Stimulated activated CD4-positive, alpha-beta T cell treated with anti-CD3 and anti-CD28 coated beads, Interleukin-15, amount 100 ng/mL, for 1 hour (primary cell): ENCODE measurements around the gene FBXW4.

Experiments used
- DNase-seq, 2 donors: peaks; one replicate each; pipeline ENCODE4 v3.0.0-alpha.2; 2020; ENCODE audit warnings: low read depth in 1 of 2, low spot score in 1 of 2

FBXW4 gene

GRCh38 chr10:101587725-101588653, 107.0 kb downstream of the FBXW4 start, which contains the start of the genes DPCD and POLL:
DPCD (plus strand) TSS chr10:101588321; CDS start chr10:101588337, 16 bp downstream.
POLL (minus strand) TSS chr10:101588257; CDS start chr10:101587360, 897 bp downstream.
- peak; percentile 74 to 87 for DNase-seq

- no peak for DNase-seq
Observed at GRCh38 chr10:101585841-101586240, 109.1 kb downstream of the FBXW4 start.

- DNase-seq, result no peak
Observed at GRCh38 chr10:101580486-101581399, 114.2 kb downstream of the FBXW4 start.

GRCh38 chr10:101579516-101579870, 115.5 kb downstream of the FBXW4 start:
- DNase-seq, result no peak

- no peak for DNase-seq
Observed at GRCh38 chr10:101578803-101579515, 116.0 kb downstream of the FBXW4 start.

GRCh38 chr10:101578192-101578591, 116.8 kb downstream of the FBXW4 start:
- DNase-seq, result no peak

- DNase-seq, result no peak
Observed at GRCh38 chr10:101577121-101577871, 117.7 kb downstream of the FBXW4 start.

- DNase-seq, result no peak
Observed at GRCh38 chr10:101576211-101576863, 118.6 kb downstream of the FBXW4 start.

GRCh38 chr10:101575580-101576210, 119.3 kb downstream of the FBXW4 start:
- DNase-seq, result no peak

GRCh38 chr10:101575091-101575490, 119.9 kb downstream of the FBXW4 start:
- no peak for DNase-seq

GRCh38 chr10:101573885-101574753, 120.9 kb downstream of the FBXW4 start:
- no peak for DNase-seq

- no peak for DNase-seq
Observed at GRCh38 chr10:101572785-101573184, 122.2 kb downstream of the FBXW4 start.

GRCh38 chr10:101572126-101572525, 122.8 kb downstream of the FBXW4 start:
- DNase-seq, result no peak

- no peak for DNase-seq
Observed at GRCh38 chr10:101571271-101571925, 123.6 kb downstream of the FBXW4 start.

GRCh38 chr10:101570428-101571270, 124.3 kb downstream of the FBXW4 start:
- DNase-seq, result no peak

GRCh38 chr10:101569622-101570427, 125.1 kb downstream of the FBXW4 start:
- DNase-seq, result peak; percentile 61 to 74
